A673 (cell line): ENCODE measurements around the gene FERMT3. TPM values are rescaled to one million over a fixed set of nuclear protein-coding genes. Genes with fewer than 3 reads are reported as not detected.

Source experiments
- BruUV-seq: library from RNA; stranded (reverse); fragments of 400-500 nt; replicated peaks from 2 replicates; lab custom pipeline; 2021; lab: Mats Ljungman, UMichigan
- CTCF ChIA-PET: fragments of 300-600 bp; sonication (Branson Sonifier 250); formaldehyde crosslinking; loops from one replicate; lab custom pipeline; 2022; ENCODE audit warnings: antibody characterized with exemption; lab: Charles Lee
- POLR2A ChIA-PET: fragments of 300-600 bp; sonication (Branson Sonifier 250); formaldehyde crosslinking; loops from one replicate; lab custom pipeline; 2022; ENCODE audit warnings: antibody characterized with exemption; ENCODE audit not compliant: low non-redundant PET; lab: Charles Lee
- DNase-seq: peaks from one replicate; pipeline ENCODE4 v3.0.0-alpha.2; 2015; ENCODE audit warnings: low spot score
- H3K27ac ChIP-seq: fragments of 200-600 bp; sonication (generic); 2 replicates; pipeline ENCODE4 v1.5.1; 2016; ENCODE audit warnings: mixed run types, low read depth, mild to moderate bottlenecking, mixed read lengths, antibody characterized with exemption, low read length; ENCODE audit not compliant: poor library complexity, severe bottlenecking
- H3K27me3 ChIP-seq: fragments of 200-600 bp; sonication (generic); replicated peaks from 2 replicates; pipeline ENCODE4 v1.6.1; 2017; ENCODE audit warnings: mixed run types, low read depth, mild to moderate bottlenecking, mixed read lengths, antibody characterized with exemption, low read length; ENCODE audit not compliant: insufficient read depth, poor library complexity
- H3K36me3 ChIP-seq: fragments of 200-600 bp; sonication (generic); 2 replicates; pipeline ENCODE4 v1.6.1; 2016; ENCODE audit warnings: mixed run types, mild to moderate bottlenecking, mixed read lengths, antibody characterized with exemption, low read length; ENCODE audit not compliant: insufficient read depth, poor library complexity, severe bottlenecking
- H3K4me1 ChIP-seq: fragments of 200-600 bp; sonication (generic); 2 replicates; pipeline ENCODE4 v1.6.1; 2017; ENCODE audit warnings: mixed run types, mild to moderate bottlenecking, mixed read lengths, antibody characterized with exemption, low read length; ENCODE audit not compliant: insufficient read depth, poor library complexity, severe bottlenecking
- H3K4me3 ChIP-seq: fragments of 200-600 bp; sonication (generic); 2 replicates; pipeline ENCODE4 v1.5.1; 2016; ENCODE audit warnings: low read depth, mixed run types, mild to moderate bottlenecking, mixed read lengths, low read length; ENCODE audit not compliant: poor library complexity, severe bottlenecking
- H3K9me3 ChIP-seq: fragments of 200-600 bp; sonication (generic); 2 replicates; pipeline ENCODE4 v1.6.1; 2016; ENCODE audit warnings: mixed run types, low read depth, mild to moderate bottlenecking, mixed read lengths, antibody characterized with exemption, low read length; ENCODE audit not compliant: poor library complexity, severe bottlenecking
- CTCF ChIP-seq: fragments of 300-800, 200-600 bp; sonication (generic); conservative IDR thresholded peaks from 2 replicates; pipeline ENCODE4 v1.5.1; 2017; ENCODE audit warnings: low read depth, mild to moderate bottlenecking, antibody characterized with exemption, low read length, moderate library complexity, mixed read lengths
- EZH2 ChIP-seq: fragments of 200-600 bp; sonication (generic); IDR thresholded peaks from 2 replicates; pipeline ENCODE4 v1.6.1; 2017; ENCODE audit warnings: borderline replicate concordance, low read depth, mild to moderate bottlenecking, mixed read lengths, antibody characterized with exemption, low read length; ENCODE audit not compliant: poor library complexity, severe bottlenecking
- intact Hi-C: fragments of 100-400 bp; cut with micrococcal nuclease; formaldehyde crosslinking; loops from one replicate; pipeline ENCODE4 v1.10.0; 2022; ENCODE audit not compliant: unreplicated experiment
- total RNA-seq: library from RNA; stranded (reverse); gene quantifications from 2 replicates; pipeline ENCODE4 v1.2.3, GENCODE V29; 2021

Gene FERMT3
- total RNA-seq, 1 experiment from 2014 or later = 99.3 TPM

GRCh38 chr11:64211181-64211872, 4.8 kb downstream of the FERMT3 start:
- no peak overlapping the region for H3K4me3 ChIP-seq
- TF ChIP-seq CTCF (no peak), EZH2 (no peak)
- intact Hi-C loops = no loop called here
- POLR2A ChIA-PET = interaction anchor here (0.5 to 0.6 kb wide), 3 partner anchors 14 to 77 kb away, joined by 4 to 8 read pairs (median 7); no protein-coding TSS in a partner anchor
- no peak overlapping the region for H3K27ac ChIP-seq
- H3K27me3 ChIP-seq = no peaks in the 10 kb centered on the region
- H3K9me3 ChIP-seq = no peaks in the 10 kb centered on the region
- no peak for DNase-seq
- peaks cover 50% of the 10 kb centered on the region for H3K4me1 ChIP-seq
- peaks cover 19% of the 10 kb centered on the region for H3K36me3 ChIP-seq
- BruUV-seq = no TSS peak
- CTCF ChIA-PET = interaction anchor here (0.5 kb wide), 1 partner anchor 41 kb away, joined by 6 read pairs; no protein-coding TSS in a partner anchor

GRCh38 chr11:64216879-64217278, 10.4 kb downstream of the FERMT3 start:
- POLR2A ChIA-PET = no interaction called here
- Histone ChIP-seq H3K4me1 (peaks cover 14% of the 10 kb centered on the region), H3K4me3 (no peak overlapping the region), H3K27ac (no peak overlapping the region), H3K36me3 (peaks cover 44% of the 10 kb centered on the region), H3K27me3 (no peaks in the 10 kb centered on the region), H3K9me3 (no peaks in the 10 kb centered on the region)
- DNase-seq = no peak
- no peak for TF ChIP-seq EZH2
- TF ChIP-seq CTCF = peak; percentile 41; the same call in 1 of the 2 replicates
- intact Hi-C loops = no loop called here
- CTCF ChIA-PET = interaction anchor here (0.8 to 1.1 kb wide), 2 partner anchors 12 to 88 kb away, joined by 4 to 7 read pairs; no protein-coding TSS in a partner anchor
- BruUV-seq = no TSS peak

GRCh38 chr11:64218628-64219353, 12.3 kb downstream of the FERMT3 start:
- Histone ChIP-seq H3K27ac (no peak overlapping the region), H3K4me1 (peaks cover 14% of the 10 kb centered on the region), H3K9me3 (no peaks in the 10 kb centered on the region), H3K36me3 (peaks cover 48% of the 10 kb centered on the region), H3K27me3 (no peaks in the 10 kb centered on the region), H3K4me3 (no peak overlapping the region)
- no peak for TF ChIP-seq CTCF
- no peak for TF ChIP-seq EZH2
- intact Hi-C loops = no loop called here
- POLR2A ChIA-PET = no interaction called here
- CTCF ChIA-PET = no interaction called here
- BruUV-seq = no TSS peak
- no peak for DNase-seq
